Osteoblast (primary cell): ENCODE measurements around the gene KLC1. TPM values are rescaled to one million over a fixed set of nuclear protein-coding genes. Genes with fewer than 3 reads are reported as not detected.

ENCODE experiments used
- DNase-seq: peaks from one replicate; pipeline ENCODE4 v3.0.0; 2011; ENCODE audit warnings: low spot score, mixed read lengths; ENCODE audit not compliant: insufficient read length; ENCODE audit errors: missing footprints
- H2AFZ ChIP-seq: 2 replicates; pipeline ENCODE4 v1.6.0; 2011; ENCODE audit warnings: mild to moderate bottlenecking, low read length
- H3K27ac ChIP-seq: 2 replicates; pipeline ENCODE4 v1.5.1; 2011; ENCODE audit warnings: mild to moderate bottlenecking, low read depth, low read length, moderate library complexity
- H3K27me3 ChIP-seq: 2 replicates; pipeline ENCODE4 v1.6.0; 2012; ENCODE audit warnings: mild to moderate bottlenecking, control low read depth, inconsistent platforms, low read length, moderate library complexity; ENCODE audit not compliant: insufficient read depth
- H3K36me3 ChIP-seq: 2 replicates; pipeline ENCODE4 v1.5.1; 2011; ENCODE audit warnings: mild to moderate bottlenecking, low read length, control low read depth, moderate library complexity; ENCODE audit not compliant: insufficient read depth
- H3K4me1 ChIP-seq: 2 replicates; pipeline ENCODE4 v1.5.1; 2011; ENCODE audit warnings: mild to moderate bottlenecking, low read length, control low read depth, moderate library complexity; ENCODE audit not compliant: insufficient read depth
- H3K4me2 ChIP-seq: 2 replicates; pipeline ENCODE4 v1.6.0; 2011; ENCODE audit warnings: mild to moderate bottlenecking, low read length; ENCODE audit not compliant: insufficient read depth
- H3K4me3 ChIP-seq: fragments of 200-600 bp; sonication (generic); 3 replicates; pipeline ENCODE4 v1.5.1; 2012; ENCODE audit warnings: mild to moderate bottlenecking, low read length, inconsistent platforms; ENCODE audit not compliant: insufficient read depth
- H3K79me2 ChIP-seq: 2 replicates; pipeline ENCODE4 v1.6.0; 2012; ENCODE audit warnings: mild to moderate bottlenecking, low read length, control low read depth, inconsistent platforms; ENCODE audit not compliant: insufficient read depth
- H3K9me3 ChIP-seq: 2 replicates; pipeline ENCODE4 v1.5.1; 2011; ENCODE audit warnings: low read depth, low read length, control low read depth
- H4K20me1 ChIP-seq: 2 replicates; pipeline ENCODE4 v1.6.0; 2012; ENCODE audit warnings: mild to moderate bottlenecking, low read length, control low read depth; ENCODE audit not compliant: insufficient read depth
- total RNA-seq: library from RNA; depleted of rRNA; stranded (reverse); fragments of >200 nt; gene quantifications from 2 replicates; pipeline ENCODE4 v1.2.3, GENCODE V29; 2012
- TF ChIP-seq, protein P1 (sequence below): IDR thresholded peaks from 2 replicates; pipeline ENCODE4 v1.5.1; 2011; ENCODE audit warnings: mild to moderate bottlenecking, low read depth, low read length, moderate library complexity; ENCODE audit errors: extremely low read depth

KLC1 gene
- total RNA-seq, 1 donor: 205 TPM

DNA sequence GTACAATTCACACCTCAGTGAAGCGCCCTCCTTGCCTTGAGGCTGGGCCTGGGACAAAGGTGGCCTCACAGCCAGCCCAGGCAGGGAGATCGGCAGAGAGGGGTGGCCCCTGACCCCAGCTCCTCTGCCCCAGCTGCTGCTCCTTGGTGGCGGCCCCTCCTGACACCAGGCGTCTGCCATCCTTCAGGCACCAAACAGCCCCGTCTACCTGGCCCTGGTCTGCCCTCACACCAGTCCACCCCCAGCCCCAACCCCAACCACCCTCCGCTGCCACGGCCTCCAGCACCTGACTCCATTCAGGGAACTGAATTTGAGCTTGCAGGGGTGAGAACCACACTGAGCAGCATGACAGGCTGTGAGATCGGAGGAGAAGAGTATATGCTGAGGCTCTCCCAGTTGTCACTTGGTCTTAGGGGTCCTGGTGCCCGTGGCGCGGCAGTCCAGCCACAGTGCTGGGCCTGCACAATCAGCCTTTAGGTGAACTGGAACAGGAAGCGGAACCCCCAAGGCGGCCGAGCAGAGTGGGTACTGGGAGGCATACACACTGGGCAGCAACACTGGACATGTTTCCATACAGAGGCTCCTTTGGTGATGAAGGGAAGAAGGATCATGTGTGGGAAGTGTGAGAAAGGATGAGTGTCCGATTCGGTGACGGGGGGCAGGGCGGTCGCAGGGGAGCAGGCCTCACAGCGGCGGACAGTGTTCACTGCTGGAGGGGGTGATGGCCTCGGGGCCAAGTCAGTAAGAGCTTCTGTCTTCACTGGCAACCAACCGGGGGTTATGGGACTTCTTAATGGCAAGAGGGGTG lies 105.3 kb downstream of the KLC1 start:
- no peak overlapping the region for H3K4me2 ChIP-seq
- no peak overlapping the region for H3K27ac ChIP-seq
- peaks cover 26% of the 10 kb centered on the region for H3K36me3 ChIP-seq
- H2AFZ ChIP-seq: no peak overlapping the region
- peak; percentile 79 for DNase-seq
- H3K9me3 ChIP-seq: no peaks in the 10 kb centered on the region
- H4K20me1 ChIP-seq: peaks cover 3% of the 10 kb centered on the region
- TF ChIP-seq, protein P1, sequence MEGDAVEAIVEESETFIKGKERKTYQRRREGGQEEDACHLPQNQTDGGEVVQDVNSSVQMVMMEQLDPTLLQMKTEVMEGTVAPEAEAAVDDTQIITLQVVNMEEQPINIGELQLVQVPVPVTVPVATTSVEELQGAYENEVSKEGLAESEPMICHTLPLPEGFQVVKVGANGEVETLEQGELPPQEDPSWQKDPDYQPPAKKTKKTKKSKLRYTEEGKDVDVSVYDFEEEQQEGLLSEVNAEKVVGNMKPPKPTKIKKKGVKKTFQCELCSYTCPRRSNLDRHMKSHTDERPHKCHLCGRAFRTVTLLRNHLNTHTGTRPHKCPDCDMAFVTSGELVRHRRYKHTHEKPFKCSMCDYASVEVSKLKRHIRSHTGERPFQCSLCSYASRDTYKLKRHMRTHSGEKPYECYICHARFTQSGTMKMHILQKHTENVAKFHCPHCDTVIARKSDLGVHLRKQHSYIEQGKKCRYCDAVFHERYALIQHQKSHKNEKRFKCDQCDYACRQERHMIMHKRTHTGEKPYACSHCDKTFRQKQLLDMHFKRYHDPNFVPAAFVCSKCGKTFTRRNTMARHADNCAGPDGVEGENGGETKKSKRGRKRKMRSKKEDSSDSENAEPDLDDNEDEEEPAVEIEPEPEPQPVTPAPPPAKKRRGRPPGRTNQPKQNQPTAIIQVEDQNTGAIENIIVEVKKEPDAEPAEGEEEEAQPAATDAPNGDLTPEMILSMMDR: no peak
- no peak overlapping the region for H3K4me3 ChIP-seq
- no peaks in the 10 kb centered on the region for H3K27me3 ChIP-seq
- no peaks in the 10 kb centered on the region for H3K4me1 ChIP-seq
- no peaks in the 10 kb centered on the region for H3K79me2 ChIP-seq

DNA sequence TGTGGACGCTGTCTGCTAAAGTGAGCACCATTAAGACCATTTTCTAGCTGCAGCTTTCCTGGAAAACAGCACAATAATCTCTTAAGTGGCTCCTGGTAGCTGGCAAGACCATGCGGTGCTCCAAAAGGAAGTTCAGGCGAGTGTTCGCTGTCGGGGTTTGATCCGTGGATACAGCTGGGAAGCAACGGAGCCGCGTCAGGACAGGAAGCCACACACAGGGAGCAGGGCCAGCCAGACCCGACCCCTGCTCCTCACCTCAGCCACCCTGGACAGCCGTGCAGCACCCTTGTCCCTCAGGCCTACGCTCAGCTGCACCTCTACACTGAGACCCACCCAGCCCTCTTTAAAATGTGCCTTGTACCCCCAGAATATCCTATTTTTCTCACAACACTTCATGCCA lies 106.0 kb downstream of the KLC1 start:
- H3K27ac ChIP-seq: no peak overlapping the region
- TF ChIP-seq, protein P1: no peak
- peaks cover 18% of the 10 kb centered on the region for H3K36me3 ChIP-seq
- no peaks in the 10 kb centered on the region for H3K4me1 ChIP-seq
- no peak overlapping the region for H3K4me3 ChIP-seq
- no peak overlapping the region for H2AFZ ChIP-seq
- no peak for DNase-seq
- H3K79me2 ChIP-seq: no peaks in the 10 kb centered on the region
- peaks cover 3% of the 10 kb centered on the region for H4K20me1 ChIP-seq
- H3K4me2 ChIP-seq: no peak overlapping the region
- no peaks in the 10 kb centered on the region for H3K9me3 ChIP-seq
- H3K27me3 ChIP-seq: no peaks in the 10 kb centered on the region

DNA sequence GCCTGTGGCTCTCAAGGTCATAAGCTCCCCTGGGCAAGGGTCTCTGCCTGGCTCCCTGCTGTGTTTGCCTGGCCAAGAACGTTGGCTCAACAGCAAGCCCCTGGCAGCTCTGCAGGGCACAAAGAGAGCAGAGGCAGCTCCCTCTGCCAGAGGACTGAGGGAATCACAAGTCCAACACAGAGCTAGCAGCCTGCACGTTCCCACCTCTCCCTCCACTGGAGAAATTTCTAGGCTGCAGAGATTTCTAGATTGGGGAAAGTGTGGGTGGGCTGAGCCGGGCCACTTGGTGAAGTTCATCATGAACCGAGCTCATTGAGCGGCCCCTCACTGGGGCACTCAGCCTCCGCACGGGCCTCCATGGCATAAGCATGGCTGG lies 106.4 kb downstream of the KLC1 start:
- H3K4me1 ChIP-seq: no peaks in the 10 kb centered on the region
- no peak for DNase-seq
- no peaks in the 10 kb centered on the region for H3K27me3 ChIP-seq
- peaks cover 14% of the 10 kb centered on the region for H3K36me3 ChIP-seq
- TF ChIP-seq, protein P1: no peak
- H3K4me2 ChIP-seq: no peak overlapping the region
- no peaks in the 10 kb centered on the region for H3K9me3 ChIP-seq
- H4K20me1 ChIP-seq: peaks cover 1% of the 10 kb centered on the region
- H3K4me3 ChIP-seq: no peak overlapping the region
- H2AFZ ChIP-seq: no peak overlapping the region
- no peaks in the 10 kb centered on the region for H3K79me2 ChIP-seq
- H3K27ac ChIP-seq: no peak overlapping the region

DNA sequence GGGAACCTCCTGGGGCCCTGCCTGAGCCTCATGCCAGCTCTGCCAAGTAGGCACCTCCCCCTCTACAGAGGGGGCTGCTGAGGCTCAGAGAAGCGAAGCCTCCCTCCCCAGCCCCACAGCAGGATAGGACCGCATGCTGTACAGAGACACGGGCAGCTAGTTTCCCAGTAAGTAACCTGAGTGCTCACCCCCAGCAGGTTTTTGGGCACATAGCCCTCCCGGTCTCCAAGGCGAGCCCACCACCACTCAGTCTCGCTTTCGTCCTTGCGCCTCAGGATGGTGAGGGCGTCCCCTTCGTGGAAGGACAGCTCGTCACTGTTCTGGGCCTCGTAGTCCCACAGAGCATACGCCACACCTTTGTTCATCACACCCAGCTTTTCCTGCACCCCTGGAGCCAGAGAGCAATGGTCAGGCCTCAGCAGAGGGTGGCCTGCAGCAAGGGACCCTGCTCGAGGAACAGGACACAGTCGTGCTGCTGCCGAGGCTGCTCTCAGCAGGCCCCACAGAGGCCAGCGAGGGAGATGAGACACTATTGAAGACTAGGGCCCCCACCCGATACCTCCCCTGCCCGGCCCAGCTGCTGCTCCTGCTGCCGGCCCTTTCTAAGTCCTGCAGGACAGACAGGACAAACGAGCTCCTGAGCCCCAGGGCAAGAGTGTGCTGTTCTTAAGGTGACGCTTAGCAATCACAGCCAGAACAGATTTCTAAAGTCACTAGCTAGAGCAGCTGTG lies 107.0 kb downstream of the KLC1 start:
- Histone ChIP-seq H3K4me1 (no peaks in the 10 kb centered on the region), H3K4me3 (no peak overlapping the region), H3K79me2 (no peaks in the 10 kb centered on the region), H3K27me3 (no peaks in the 10 kb centered on the region), H3K27ac (no peak overlapping the region), H3K36me3 (peaks cover 13% of the 10 kb centered on the region), H2AFZ (no peak overlapping the region), H4K20me1 (no peaks in the 10 kb centered on the region), H3K4me2 (no peak overlapping the region), H3K9me3 (no peaks in the 10 kb centered on the region)
- DNase-seq: peak; percentile 22
- TF ChIP-seq, protein P1: no peak
